Mucosa of descending colon (tissue), 3 donors: ENCODE results near the gene GGTA1. TPM values are rescaled to one million over a fixed set of nuclear protein-coding genes. Genes with fewer than 3 reads are reported as not detected.
"Not testable (repeated sequence)": the region's sequence is repeated elsewhere in the genome, so short reads cannot be mapped to it uniquely, and the experiment has no call there.

Experiments
- ATAC-seq: fragments of 200-7000 bp; cut with Tn5 transposase; one replicate; pipeline ENCODE4 v1.9.1; 2020; ENCODE audit warnings: mild to moderate bottlenecking, moderate library complexity
- DNase-seq, 3 donors: peaks; one replicate each; pipeline ENCODE4 v3.0.0-alpha.2; 2020
- H3K36me3 ChIP-seq: fragments of 200-600 bp; one replicate; pipeline ENCODE4 v1.8.0; 2021; ENCODE audit warnings: low read depth, mild to moderate bottlenecking
- H3K4me1 ChIP-seq: fragments of 200-600 bp; one replicate; pipeline ENCODE4 v1.8.0; 2021; ENCODE audit warnings: low read depth, mild to moderate bottlenecking
- H3K4me3 ChIP-seq: fragments of 200-600 bp; one replicate; pipeline ENCODE4 v1.8.0; 2021; ENCODE audit warnings: mild to moderate bottlenecking
- H3K9me3 ChIP-seq: fragments of 200-600 bp; one replicate; pipeline ENCODE4 v1.8.0; 2021; ENCODE audit warnings: mild to moderate bottlenecking
- CTCF ChIP-seq: fragments of 200-600 bp; IDR thresholded peaks from one replicate; pipeline ENCODE4 v1.8.0; 2022; ENCODE audit warnings: antibody characterized with exemption, mild to moderate bottlenecking
- intact Hi-C, 2 donors: fragments of 100-400 bp; cut with DNase I in 1 of 2; cut with micrococcal nuclease in 1 of 2; formaldehyde crosslinking; loops; one replicate each; pipeline versions ENCODE4 v1.11.0 to v1.11.1; 2022; cut with DNase I, micrococcal nuclease
- total RNA-seq, 3 donors: library from RNA; stranded (reverse); fragmentation: NEBNext Ultra II Directional in 2 of 3; extraction: Animal tissue kit (Norgen Biotek cat#: 25700) in 2 of 3; gene quantifications; one replicate each; pipeline versions ENCODE4 v1.2.1 to v1.2.4, GENCODE V29; 2021 to 2023
- donor health status: DM: no; HTN: no; CAD: no; lungs with moderate emphysema.
- donor health status: DM: no; HTN: no; CAD: no.
- donor health status: DM: no; HTN: yes; CAD: no.

Gene GGTA1
- total RNA-seq, 3 donors from 2014 or later: 1.7 to 6.5 (median 3.2) TPM

GRCh38 chr9:121439016-121439415 is 60.6 kb downstream of the GGTA1 start:
- TF ChIP-seq CTCF: no peak
- Histone ChIP-seq H3K36me3 (no peaks in the 10 kb centered on the region), H3K4me1 (no peaks in the 10 kb centered on the region), H3K9me3 (no peaks in the 10 kb centered on the region), H3K4me3 (no peak overlapping the region)
- DNase-seq: no peak
- intact Hi-C loops: no loop called here
- no peak for ATAC-seq

- H3K4me1 ChIP-seq: no peaks in the 10 kb centered on the region
- intact Hi-C loops: no loop called here
- no peak overlapping the region for H3K4me3 ChIP-seq
- no peak for ATAC-seq
- no peak for DNase-seq
- no peaks in the 10 kb centered on the region for H3K9me3 ChIP-seq
- no peaks in the 10 kb centered on the region for H3K36me3 ChIP-seq
- no peak for TF ChIP-seq CTCF
These were observed 61.8 kb downstream of the GGTA1 start for GRCh38 chr9:121437891-121438290.

GRCh38 chr9:121437046-121437445 is 62.6 kb downstream of the GGTA1 start:
- H3K4me1 ChIP-seq, H3K9me3 ChIP-seq, H3K36me3 ChIP-seq, DNase-seq, ATAC-seq, intact Hi-C loops, H3K4me3 ChIP-seq: not testable (repeated sequence)

GRCh38 chr9:121434969-121435368 is 64.7 kb downstream of the GGTA1 start:
- intact Hi-C loops: no loop called here
- TF ChIP-seq CTCF: no peak
- no peak overlapping the region for H3K4me3 ChIP-seq
- no peak for ATAC-seq
- no peaks in the 10 kb centered on the region for H3K36me3 ChIP-seq
- no peak for DNase-seq
- no peaks in the 10 kb centered on the region for H3K9me3 ChIP-seq
- H3K4me1 ChIP-seq: no peaks in the 10 kb centered on the region

GRCh38 chr9:121427899-121428298 is 71.7 kb downstream of the GGTA1 start:
- Histone ChIP-seq H3K36me3 (no peaks in the 10 kb centered on the region), H3K4me1 (no peaks in the 10 kb centered on the region), H3K4me3 (no peak overlapping the region), H3K9me3 (no peaks in the 10 kb centered on the region)
- intact Hi-C loops: no loop called here
- no peak for DNase-seq
- ATAC-seq: no peak
- TF ChIP-seq CTCF: no peak

- Histone ChIP-seq H3K4me1 (no peaks in the 10 kb centered on the region), H3K36me3 (no peaks in the 10 kb centered on the region), H3K9me3 (no peaks in the 10 kb centered on the region), H3K4me3 (no peak overlapping the region)
- intact Hi-C loops: no loop called here
- DNase-seq (no peak), ATAC-seq (no peak)
- TF ChIP-seq CTCF: no peak
These were observed 75.6 kb downstream of the GGTA1 start for GRCh38 chr9:121424024-121424432.
